Stomach (tissue), 4 donors: Measurements from ENCODE around the gene ZC3HAV1.

Experiments used
- EP300 ChIP-seq: sonication (generic); formaldehyde crosslinking; IDR thresholded peaks from one replicate; pipeline ENCODE4 v1.6.1; 2017; ENCODE audit warnings: antibody characterized with exemption
- POLR2A ChIP-seq, 4 donors: fragments of 450-650 bp; IDR thresholded peaks; one replicate each; pipeline ENCODE4 v1.6.1; 2016; ENCODE audit warnings: antibody characterized with exemption in 4 of 4, control low read depth in 2 of 4, mild to moderate bottlenecking in 1 of 4, moderate library complexity in 1 of 4
- POLR2AphosphoS5 ChIP-seq, 3 donors: sonication (generic); formaldehyde crosslinking; IDR thresholded peaks; one replicate each; pipeline ENCODE4 v1.6.1; 2016; ENCODE audit warnings: antibody characterized with exemption in 3 of 3
- TF ChIP-seq, protein P1 (sequence below), 7 experiments: fragments of 450-650 bp in 4 of 7; fragments of 200-600 bp in 3 of 7; sonication (generic) in 3 of 7; IDR thresholded peaks; one replicate each; pipeline ENCODE4 v1.5.1; 2016 to 2019; ENCODE audit warnings: antibody characterized with exemption in 7 of 7, control low read depth in 2 of 7, mild to moderate bottlenecking in 1 of 7

DNA sequence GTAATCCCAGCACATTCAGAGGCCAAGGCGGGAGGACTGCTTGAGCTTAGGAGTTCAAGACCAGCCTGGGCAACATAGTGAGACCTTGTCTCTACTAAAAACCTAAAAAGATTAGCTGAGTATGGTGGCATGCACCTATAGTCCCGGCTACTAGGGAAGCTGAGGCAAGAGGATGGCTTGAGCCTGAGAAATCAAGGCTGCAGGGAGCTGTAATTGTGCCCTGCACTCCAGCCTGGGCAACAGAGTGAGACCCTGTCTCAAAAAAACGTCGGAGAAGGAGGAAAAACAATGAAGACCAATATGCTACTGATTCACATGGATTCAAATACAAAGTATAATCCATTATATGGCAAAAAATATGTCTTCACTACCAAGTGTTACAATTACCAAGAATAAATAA, 87.2 kb downstream of the ZC3HAV1 start:
- TF ChIP-seq, protein P1, sequence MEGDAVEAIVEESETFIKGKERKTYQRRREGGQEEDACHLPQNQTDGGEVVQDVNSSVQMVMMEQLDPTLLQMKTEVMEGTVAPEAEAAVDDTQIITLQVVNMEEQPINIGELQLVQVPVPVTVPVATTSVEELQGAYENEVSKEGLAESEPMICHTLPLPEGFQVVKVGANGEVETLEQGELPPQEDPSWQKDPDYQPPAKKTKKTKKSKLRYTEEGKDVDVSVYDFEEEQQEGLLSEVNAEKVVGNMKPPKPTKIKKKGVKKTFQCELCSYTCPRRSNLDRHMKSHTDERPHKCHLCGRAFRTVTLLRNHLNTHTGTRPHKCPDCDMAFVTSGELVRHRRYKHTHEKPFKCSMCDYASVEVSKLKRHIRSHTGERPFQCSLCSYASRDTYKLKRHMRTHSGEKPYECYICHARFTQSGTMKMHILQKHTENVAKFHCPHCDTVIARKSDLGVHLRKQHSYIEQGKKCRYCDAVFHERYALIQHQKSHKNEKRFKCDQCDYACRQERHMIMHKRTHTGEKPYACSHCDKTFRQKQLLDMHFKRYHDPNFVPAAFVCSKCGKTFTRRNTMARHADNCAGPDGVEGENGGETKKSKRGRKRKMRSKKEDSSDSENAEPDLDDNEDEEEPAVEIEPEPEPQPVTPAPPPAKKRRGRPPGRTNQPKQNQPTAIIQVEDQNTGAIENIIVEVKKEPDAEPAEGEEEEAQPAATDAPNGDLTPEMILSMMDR (IDR thresholded peaks at IDR 0.05) = no peak
- no peak for TF ChIP-seq EP300
- TF ChIP-seq POLR2AphosphoS5 (IDR thresholded peaks at IDR 0.05) = no peak
- no peak for TF ChIP-seq POLR2A (IDR thresholded peaks at IDR 0.05)
